Measurements from ENCODE around the gene ADAD1.
"Not testable (repeated sequence)": the region's sequence is repeated elsewhere in the genome, so short reads cannot be mapped to it uniquely, and the experiment has no call there.

ADAD1 gene

GRCh38 chr4:122378711-122379110 lies at the start of gene ADAD1:
Gene ADAD1 (plus strand): TSS chr4:122379011. CDS start chr4:122380070, 1,059 bp downstream.
- no peak for DNase-seq

DNA sequence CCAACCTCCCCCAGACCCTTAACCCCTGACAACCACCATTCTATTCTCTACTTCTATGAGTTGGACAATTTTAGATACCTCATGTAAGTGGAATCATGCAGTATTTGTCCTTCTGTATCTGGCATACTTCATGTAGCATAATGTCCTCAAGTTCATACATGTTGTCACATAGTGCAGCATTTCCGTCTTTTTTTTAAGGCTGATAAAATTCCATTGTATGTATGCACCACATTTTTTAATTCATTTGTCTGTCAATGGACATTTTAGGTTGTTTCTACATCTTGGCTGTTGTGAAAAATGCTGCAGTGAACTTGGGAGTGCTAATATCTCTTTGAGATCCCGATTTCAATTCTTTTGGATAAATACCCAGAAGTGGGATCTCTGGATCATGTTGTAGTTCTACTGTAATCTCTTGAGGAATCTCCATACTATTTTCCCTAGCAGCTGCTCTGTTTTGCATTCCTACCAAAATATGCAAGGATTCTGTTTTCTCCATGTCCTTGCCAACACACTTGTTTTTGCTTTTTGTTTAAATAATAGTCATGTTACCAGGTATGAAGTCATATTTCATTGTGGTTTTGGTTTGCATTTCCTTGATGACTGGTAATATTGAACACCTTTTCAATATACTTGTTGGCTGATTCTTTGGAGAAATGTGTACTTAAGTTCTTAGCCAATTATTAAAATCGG lies 48.8 kb upstream of the ADAD1 start:
- DNase-seq, result no peak

- DNase-seq, result no peak
These were observed 47.6 kb upstream of the ADAD1 start for GRCh38 chr4:122331195-122331594.

- DNase-seq, result no peak
These were observed 44.0 kb upstream of the ADAD1 start for GRCh38 chr4:122334828-122335227.

DNA sequence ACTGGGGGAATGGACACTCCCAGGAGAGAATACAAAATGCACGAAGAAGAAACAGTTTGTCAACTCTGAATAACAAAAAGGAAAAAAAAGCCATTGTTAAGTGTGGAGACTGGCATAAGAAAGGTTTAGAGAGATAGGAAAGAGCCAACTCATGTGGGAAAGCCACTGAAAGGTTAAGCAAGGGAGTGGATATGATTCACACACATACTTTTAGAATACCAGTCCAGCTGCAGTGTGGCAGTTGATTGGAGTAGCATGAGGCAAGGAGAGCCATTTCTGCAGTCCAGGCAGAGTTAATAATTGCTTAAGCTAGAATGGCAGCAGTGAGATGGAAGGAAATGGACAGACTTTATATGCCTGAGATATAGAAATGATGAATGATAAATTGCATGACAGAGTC lies 36.9 kb upstream of the ADAD1 start:
- DNase-seq, result no peak

GRCh38 chr4:122346036-122346435 lies 32.8 kb upstream of the ADAD1 start:
- no peak for DNase-seq

DNA sequence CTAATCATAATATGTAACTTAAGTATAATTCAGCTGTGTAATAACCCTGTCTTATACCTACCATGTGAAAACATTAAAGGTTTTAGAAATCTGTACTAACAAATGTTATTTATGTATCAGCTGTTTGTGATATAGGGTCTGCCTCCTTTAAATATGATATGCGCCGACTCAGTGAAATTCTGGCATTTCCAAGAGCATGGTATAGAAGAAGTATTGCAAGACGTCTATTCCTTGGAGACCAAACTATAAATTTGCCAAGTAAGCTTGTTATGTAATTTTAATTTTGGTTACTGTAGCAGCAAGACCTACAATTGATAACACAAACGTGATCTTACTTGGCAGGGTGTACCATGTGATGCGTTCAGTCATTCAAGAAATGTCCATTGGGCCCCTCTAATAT lies 32.3 kb upstream of the ADAD1 start:
- no peak for DNase-seq

DNA sequence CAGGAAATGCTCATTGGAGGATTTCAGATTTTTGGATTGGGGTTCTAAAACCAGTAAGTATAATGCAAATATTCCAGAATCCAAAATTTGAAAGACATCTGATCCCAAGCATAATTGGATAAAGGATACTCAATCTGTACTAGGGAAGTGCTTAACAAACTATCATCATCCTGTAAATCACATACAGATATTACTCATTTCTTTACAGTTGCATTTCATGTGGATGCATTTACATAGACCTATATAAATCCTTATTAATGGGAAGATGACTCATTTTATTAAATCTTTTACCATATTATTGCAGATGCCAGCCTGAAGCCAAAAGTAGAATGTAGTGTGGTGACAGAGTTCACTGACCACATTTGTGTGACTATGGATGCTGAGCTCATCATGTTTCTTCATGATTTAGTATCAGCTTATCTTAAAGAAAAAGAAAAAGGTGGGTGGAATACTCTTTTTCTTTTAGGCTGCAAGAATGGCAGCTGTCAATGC lies 22.4 kb upstream of the ADAD1 start:
- no peak for DNase-seq

- no peak for DNase-seq
These were observed 18.1 kb upstream of the ADAD1 start for GRCh38 chr4:122360754-122361153.

DNA sequence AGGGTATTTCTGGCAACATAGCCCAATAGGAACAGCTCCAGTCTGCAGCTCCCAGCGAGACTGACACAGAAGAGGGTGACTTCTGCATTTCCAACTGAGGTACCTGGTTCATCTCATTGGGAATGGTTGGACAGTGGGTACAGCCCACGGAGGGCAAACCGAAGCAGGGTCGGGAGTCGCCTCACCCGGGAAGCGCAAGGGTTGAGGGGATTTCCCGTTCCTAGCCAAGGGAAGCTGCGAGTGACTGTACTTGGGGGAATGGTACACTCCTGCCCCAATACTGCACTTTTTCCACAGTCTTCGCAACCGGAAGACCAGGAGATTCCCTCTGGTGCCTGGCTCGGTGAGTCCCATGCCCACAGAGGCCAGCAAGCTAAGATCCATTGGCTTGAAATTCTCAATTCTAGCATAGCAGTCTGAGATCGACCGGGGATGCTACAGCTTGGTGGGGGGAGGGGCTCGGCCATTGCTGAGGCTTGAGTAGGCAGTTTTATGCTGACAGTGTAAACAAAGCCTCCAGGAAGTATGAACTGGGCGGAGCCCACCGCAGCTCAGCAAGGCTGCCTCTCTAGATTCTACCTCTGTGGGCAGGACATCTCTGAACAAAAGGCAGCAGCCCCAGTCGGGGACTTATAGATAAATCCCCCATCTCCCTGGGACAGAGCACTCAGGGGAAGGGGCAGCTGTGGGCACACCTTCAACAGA lies 14.0 kb upstream of the ADAD1 start:
- no peak for DNase-seq

GRCh38 chr4:122368786-122369185 lies 10.0 kb upstream of the ADAD1 start:
- not testable (repeated sequence) for DNase-seq

DNA sequence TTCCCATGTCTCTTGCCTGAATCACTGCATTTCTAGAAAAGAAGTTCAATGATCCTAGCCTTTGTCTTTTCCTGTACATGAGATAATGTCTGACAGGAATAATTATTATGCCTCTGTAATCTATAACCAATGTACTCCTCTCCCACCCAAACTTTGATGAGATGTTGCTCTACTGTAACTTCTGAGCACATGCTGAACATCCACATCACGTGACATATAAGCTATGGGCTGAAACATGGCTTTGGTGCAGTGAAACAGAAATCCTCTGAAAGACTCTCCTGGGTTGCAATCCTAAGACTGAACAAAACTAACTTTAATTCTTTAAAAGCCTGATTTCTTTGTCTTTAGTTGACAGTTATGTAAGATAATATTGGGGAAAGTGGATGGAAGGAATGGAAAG lies 1.5 kb upstream of the ADAD1 start:
- DNase-seq, result no peak

- DNase-seq, result no peak
These were observed 428 bp downstream of the ADAD1 start for GRCh38 chr4:122379239-122379638.

GRCh38 chr4:122383341-122383740 lies 4.5 kb downstream of the ADAD1 start:
- no peak for DNase-seq

DNA sequence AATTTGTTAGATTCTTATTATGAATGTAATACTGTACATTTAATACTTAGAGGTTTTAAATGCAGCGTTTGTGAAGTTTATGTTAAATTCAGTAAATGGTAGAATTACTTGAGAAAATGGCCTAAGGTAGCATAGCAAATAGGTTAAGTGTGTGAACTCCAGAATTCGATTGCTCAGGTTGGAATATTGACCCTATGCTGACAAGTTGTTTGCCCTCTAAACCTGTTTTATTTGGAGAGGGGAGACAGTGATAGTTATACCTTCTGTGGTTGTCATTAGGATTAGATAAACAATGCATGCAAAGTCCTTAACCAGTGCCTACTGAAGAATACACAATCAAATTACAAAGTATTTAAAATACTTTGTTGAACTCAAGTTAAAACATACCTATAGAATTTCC lies 5.4 kb downstream of the ADAD1 start:
- DNase-seq, result no peak

DNA sequence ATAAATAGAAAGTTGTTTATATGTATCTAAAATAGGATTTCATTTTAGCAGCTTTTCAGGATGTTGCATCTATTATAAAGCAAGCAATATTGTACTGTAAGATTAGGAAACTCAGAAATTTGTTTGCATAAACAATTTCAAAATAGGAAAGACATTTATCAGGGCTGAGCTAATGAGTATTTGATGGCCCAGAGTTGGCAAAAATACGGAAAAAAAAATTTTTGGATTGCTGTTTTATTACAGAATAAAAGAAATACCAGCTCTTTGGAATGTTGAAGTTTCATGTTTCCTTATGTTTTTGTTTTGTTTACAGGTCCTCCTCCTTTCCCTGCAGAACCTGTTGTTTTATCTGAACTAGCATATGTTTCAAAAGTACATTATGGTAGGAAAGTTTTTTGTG lies 14.5 kb downstream of the ADAD1 start:
- DNase-seq, result no peak

- DNase-seq, result no peak
These were observed 25.1 kb downstream of the ADAD1 start for GRCh38 chr4:122403861-122404260.

- DNase-seq, result no peak
These were observed 33.7 kb downstream of the ADAD1 start for GRCh38 chr4:122412547-122412946.

DNA sequence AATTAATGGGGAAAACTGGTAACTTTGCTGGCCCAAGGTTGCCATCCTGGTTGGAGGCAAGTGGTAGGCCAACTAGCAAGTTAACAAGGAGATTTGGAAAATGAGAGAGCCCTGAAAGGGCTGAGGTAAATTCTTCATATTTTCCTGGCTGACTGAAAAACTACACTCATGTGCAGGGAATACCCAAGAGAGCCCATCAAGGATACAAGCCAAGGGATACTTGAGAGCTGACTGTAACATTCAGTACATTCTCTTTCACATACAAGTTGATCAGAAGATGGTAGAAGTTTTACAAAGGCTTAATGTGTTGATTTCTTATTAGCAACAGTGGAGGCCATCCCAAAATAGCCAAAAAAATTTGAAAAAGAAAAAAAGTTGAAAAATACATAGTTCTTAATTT lies 44.4 kb downstream of the ADAD1 start:
- DNase-seq, result no peak

DNA sequence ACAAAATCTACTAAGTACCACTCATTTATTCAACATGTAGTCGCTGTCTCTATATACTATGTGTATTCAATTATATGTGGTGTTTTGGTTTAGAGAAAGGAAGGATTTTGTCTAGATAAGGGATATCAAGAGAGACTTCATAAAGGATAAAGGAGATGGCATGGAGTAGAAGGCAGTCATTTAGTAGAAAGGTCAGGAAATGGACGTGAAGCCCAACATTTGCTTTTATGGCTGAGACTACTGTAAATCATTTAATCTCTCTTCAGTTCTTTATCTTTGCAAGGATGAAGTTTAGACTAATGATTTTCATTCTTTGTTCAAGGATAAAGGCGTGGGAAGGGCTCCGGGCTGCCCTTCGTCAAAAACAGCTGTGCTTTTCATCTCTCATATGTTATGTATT lies 52.5 kb downstream of the ADAD1 start:
- DNase-seq, result no peak

- DNase-seq, result no peak
These were observed 55.5 kb downstream of the ADAD1 start for GRCh38 chr4:122434285-122434684.

GRCh38 chr4:122450847-122451246 lies 72.0 kb downstream of the ADAD1 start:
- no peak for DNase-seq

DNA sequence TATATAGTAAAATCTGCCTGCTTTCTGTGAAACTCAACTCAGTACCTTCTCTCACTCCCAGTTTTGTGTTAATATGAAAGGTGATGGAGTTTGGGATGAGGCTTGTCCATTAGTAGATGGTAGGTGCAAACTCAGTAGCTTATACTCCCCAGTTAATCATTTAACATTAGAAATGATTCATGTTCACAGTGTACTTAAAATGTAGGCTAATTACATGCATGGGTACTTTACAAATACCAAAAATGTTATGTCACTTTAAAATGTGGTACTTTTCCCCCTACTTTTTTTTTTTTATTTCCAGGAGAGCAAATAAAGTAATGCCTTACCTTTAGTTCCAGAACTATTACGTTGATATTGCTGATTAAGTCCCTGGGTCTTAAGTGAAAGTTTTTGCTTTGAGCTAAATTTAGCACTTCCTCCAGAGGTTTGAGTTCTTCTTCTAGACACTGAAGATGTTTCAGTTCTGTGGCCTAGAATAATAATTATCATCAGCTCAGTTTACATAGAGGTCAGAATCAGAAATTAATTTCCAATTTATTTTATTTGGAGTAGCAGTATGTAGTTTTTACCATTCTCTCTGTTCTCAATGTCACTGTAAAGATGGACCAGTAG lies 74.7 kb downstream of the ADAD1 start:
- DNase-seq, result no peak

Measured in suppressor macrophage treated with lipopolysaccharide for 1 hour (primary cell).